Activated CD8-positive, alpha-beta T cell treated with anti-CD3 and anti-CD28 coated beads, Interleukin-2, amount 10 ng/mL, durations not matched to agents 7 days and 5 days (primary cell): Measurements from ENCODE around the gene PRKCZ. TPM values are rescaled to one million over a fixed set of nuclear protein-coding genes. Genes with fewer than 3 reads are reported as not detected.

ENCODE experiments used
- ATAC-seq: fragments of 150-1000 bp; cut with Tn5 transposase; one replicate; pipeline ENCODE4 v1.10.0; 2021; ENCODE audit warnings: moderate library complexity
- CTCF ChIA-PET: fragments of 350-600 bp; sonication (Branson Sonifier 250); formaldehyde crosslinking; loops from one replicate; lab custom pipeline; 2021; ENCODE audit warnings: antibody characterized with exemption; lab: Charles Lee
- POLR2A ChIA-PET: fragments of 350-600 bp; sonication (Branson Sonifier 250); formaldehyde crosslinking; loops from one replicate; lab custom pipeline; 2021; ENCODE audit warnings: antibody characterized with exemption; lab: Charles Lee
- DNase-seq: peaks from one replicate; pipeline ENCODE4 v3.0.0-alpha.2; 2020
- H3K27ac Mint-ChIP-seq: one replicate; pipeline ENCODE4 v1.8.0; 2021; ENCODE audit warnings: mild to moderate bottlenecking, mixed read lengths
- H3K27me3 Mint-ChIP-seq: one replicate; pipeline ENCODE4 v1.8.0; 2021; ENCODE audit warnings: low read depth, mixed read lengths
- H3K36me3 Mint-ChIP-seq: one replicate; pipeline ENCODE4 v1.8.0; 2021; ENCODE audit warnings: low read depth, mixed read lengths
- H3K4me1 Mint-ChIP-seq: one replicate; pipeline ENCODE4 v1.8.0; 2021; ENCODE audit warnings: low read depth, mixed read lengths
- H3K4me3 Mint-ChIP-seq: one replicate; pipeline ENCODE4 v1.8.0; 2021; ENCODE audit warnings: mild to moderate bottlenecking, mixed read lengths
- H3K9me3 Mint-ChIP-seq: one replicate; pipeline ENCODE4 v1.8.0; 2022; ENCODE audit warnings: mixed read lengths; ENCODE audit not compliant: insufficient read depth
- total RNA-seq, 2 experiments: library from RNA; stranded (reverse); gene quantifications; one replicate each; pipeline ENCODE4 v1.2.3, GENCODE V29; 2021

Gene PRKCZ
- total RNA-seq, 2 experiments from 2014 or later, result 11.4 to 12.9 TPM

GRCh38 chr1:2074396-2074795 lies 24.2 kb downstream of the PRKCZ start:
- no peaks in the 10 kb centered on the region for H3K27me3 Mint-ChIP-seq
- no peak overlapping the region for H3K27ac Mint-ChIP-seq
- no peak for ATAC-seq
- H3K36me3 Mint-ChIP-seq, result peaks cover 9% of the 10 kb centered on the region
- POLR2A ChIA-PET, result no interaction called here
- DNase-seq, result no peak
- no peak overlapping the region for H3K4me3 Mint-ChIP-seq
- CTCF ChIA-PET, result no interaction called here
- H3K9me3 Mint-ChIP-seq, result peaks cover 20% of the 10 kb centered on the region
- no peaks in the 10 kb centered on the region for H3K4me1 Mint-ChIP-seq

GRCh38 chr1:2074944-2075740 lies 24.9 kb downstream of the PRKCZ start:
- no peak for ATAC-seq
- no peaks in the 10 kb centered on the region for H3K27me3 Mint-ChIP-seq
- peaks cover 9% of the 10 kb centered on the region for H3K36me3 Mint-ChIP-seq
- H3K4me1 Mint-ChIP-seq, result no peaks in the 10 kb centered on the region
- H3K4me3 Mint-ChIP-seq, result no peak overlapping the region
- ChIA-PET CTCF (no interaction called here), POLR2A (no interaction called here)
- no peak for DNase-seq
- no peak overlapping the region for H3K27ac Mint-ChIP-seq
- peaks cover 20% of the 10 kb centered on the region for H3K9me3 Mint-ChIP-seq

- Mint-ChIP-seq H3K36me3 (peaks cover 9% of the 10 kb centered on the region), H3K27ac (no peak overlapping the region), H3K4me3 (no peak overlapping the region), H3K9me3 (peaks cover 20% of the 10 kb centered on the region), H3K27me3 (no peaks in the 10 kb centered on the region), H3K4me1 (no peaks in the 10 kb centered on the region)
- ChIA-PET POLR2A (no interaction called here), CTCF (no interaction called here)
- ATAC-seq (no peak), DNase-seq (no peak)
Observed at GRCh38 chr1:2076826-2077225, 26.6 kb downstream of the PRKCZ start.

DNA sequence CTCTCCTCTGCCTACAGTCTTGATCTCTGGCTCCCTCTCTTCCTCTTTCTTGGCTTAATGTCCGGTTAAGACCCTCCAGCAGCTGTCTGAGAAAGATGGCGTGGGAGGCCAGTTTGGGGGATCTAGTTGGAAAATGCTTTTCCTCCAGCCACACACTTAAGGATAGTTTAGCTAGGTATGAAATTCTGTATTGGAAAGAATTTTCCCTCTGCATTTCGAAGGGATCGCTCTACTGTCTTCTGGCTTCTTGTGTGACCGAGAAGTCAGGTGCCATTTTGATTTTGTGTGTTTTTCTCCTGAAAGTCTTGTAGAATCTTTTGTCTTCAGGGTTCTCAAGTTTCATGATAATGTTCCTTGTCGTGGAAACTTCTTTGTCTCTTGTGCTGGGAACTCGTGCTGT lies 28.0 kb downstream of the PRKCZ start:
- CTCF ChIA-PET, result interaction anchor here (1.0 kb wide), 1 partner anchor 33 kb away, joined by 3 read pairs; no protein-coding TSS in a partner anchor
- no peak for DNase-seq
- POLR2A ChIA-PET, result no interaction called here
- Mint-ChIP-seq H3K4me3 (no peak overlapping the region), H3K4me1 (no peaks in the 10 kb centered on the region), H3K9me3 (peaks cover 20% of the 10 kb centered on the region), H3K27me3 (no peaks in the 10 kb centered on the region), H3K36me3 (peaks cover 9% of the 10 kb centered on the region), H3K27ac (no peak overlapping the region)
- no peak for ATAC-seq

DNA sequence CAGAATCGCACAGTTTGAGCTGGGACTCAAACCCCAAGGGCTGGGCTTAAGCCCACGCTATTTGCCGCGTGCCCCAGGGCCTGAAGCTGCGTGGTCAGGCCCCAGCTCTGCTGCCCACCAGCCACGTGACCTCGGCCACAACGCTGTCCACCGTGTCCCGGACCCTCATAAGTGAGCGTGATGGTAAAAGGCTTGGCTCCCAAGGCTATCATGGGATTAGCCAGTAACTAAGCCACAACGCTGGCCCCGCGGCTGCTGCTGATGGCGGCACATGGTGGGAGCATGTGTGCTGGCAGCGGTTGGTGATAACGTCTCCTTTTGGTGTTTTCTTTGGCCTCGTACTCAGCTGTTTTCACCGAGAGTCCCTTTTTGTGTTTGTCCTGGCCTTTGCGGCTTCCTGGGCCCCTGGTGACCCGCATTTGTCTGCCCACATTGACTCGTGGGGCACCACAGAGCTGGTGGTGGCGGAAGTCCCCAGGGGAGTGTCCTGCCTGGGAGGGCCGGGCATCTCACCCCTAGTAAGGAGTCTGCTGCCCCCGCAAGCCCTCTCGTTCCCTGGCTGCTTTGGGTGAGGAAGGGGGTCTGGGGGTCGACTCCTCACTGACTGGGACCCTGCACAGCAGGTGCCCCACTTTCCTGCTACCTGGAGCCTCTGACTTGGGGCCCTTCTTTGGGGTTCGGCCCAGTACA lies 29.3 kb downstream of the PRKCZ start:
- Mint-ChIP-seq H3K4me1 (no peaks in the 10 kb centered on the region), H3K9me3 (peaks cover 20% of the 10 kb centered on the region), H3K4me3 (no peak overlapping the region), H3K36me3 (peaks cover 9% of the 10 kb centered on the region), H3K27me3 (no peaks in the 10 kb centered on the region), H3K27ac (no peak overlapping the region)
- ChIA-PET POLR2A (no interaction called here), CTCF (no interaction called here)
- DNase-seq (no peak), ATAC-seq (no peak)

DNA sequence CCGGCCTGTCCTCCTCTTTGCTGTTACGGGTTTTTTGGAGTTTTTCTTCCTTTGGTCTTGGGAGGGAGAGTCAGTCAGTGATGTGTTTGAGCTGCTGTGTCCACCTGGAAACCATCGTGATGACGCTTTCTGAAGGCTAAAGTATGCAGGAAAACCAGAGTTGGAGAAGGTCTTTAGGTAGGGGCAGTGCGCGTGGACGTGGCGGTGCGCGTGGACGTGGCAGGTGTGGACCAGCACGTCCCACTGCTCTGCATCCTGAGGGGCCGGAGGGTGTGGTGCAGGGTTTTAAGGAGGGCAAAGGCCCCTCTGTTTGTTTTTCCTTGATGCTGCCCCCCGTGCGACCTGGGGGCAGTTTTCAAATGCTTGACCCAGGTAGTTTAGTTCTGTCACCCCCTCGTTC lies 29.9 kb downstream of the PRKCZ start:
- peaks cover 9% of the 10 kb centered on the region for H3K36me3 Mint-ChIP-seq
- H3K4me1 Mint-ChIP-seq, result no peaks in the 10 kb centered on the region

GRCh38 chr1:2080884-2081283 lies 30.7 kb downstream of the PRKCZ start:
- no peaks in the 10 kb centered on the region for H3K27me3 Mint-ChIP-seq
- CTCF ChIA-PET, result no interaction called here
- H3K9me3 Mint-ChIP-seq, result peaks cover 20% of the 10 kb centered on the region
- DNase-seq (no peak), ATAC-seq (no peak)
- no peak overlapping the region for H3K4me3 Mint-ChIP-seq
- no peak overlapping the region for H3K27ac Mint-ChIP-seq
- peaks cover 9% of the 10 kb centered on the region for H3K36me3 Mint-ChIP-seq
- H3K4me1 Mint-ChIP-seq, result no peaks in the 10 kb centered on the region
- POLR2A ChIA-PET, result no interaction called here

More for the DNA sequence above, 29.9 kb downstream of the PRKCZ start:
- DNase-seq (no peak), ATAC-seq (no peak)
- Mint-ChIP-seq H3K27me3 (no peaks in the 10 kb centered on the region), H3K9me3 (peaks cover 20% of the 10 kb centered on the region), H3K27ac (no peak overlapping the region), H3K4me3 (no peak overlapping the region)
- ChIA-PET CTCF (no interaction called here), POLR2A (no interaction called here)

GRCh38 chr1:2081326-2081885 lies 31.2 kb downstream of the PRKCZ start:
- Mint-ChIP-seq H3K27ac (no peak overlapping the region), H3K4me3 (no peak overlapping the region), H3K9me3 (peaks cover 20% of the 10 kb centered on the region), H3K36me3 (peaks cover 9% of the 10 kb centered on the region), H3K4me1 (no peaks in the 10 kb centered on the region), H3K27me3 (no peaks in the 10 kb centered on the region)
- POLR2A ChIA-PET, result no interaction called here
- DNase-seq (no peak), ATAC-seq (no peak)
- CTCF ChIA-PET, result no interaction called here

DNA sequence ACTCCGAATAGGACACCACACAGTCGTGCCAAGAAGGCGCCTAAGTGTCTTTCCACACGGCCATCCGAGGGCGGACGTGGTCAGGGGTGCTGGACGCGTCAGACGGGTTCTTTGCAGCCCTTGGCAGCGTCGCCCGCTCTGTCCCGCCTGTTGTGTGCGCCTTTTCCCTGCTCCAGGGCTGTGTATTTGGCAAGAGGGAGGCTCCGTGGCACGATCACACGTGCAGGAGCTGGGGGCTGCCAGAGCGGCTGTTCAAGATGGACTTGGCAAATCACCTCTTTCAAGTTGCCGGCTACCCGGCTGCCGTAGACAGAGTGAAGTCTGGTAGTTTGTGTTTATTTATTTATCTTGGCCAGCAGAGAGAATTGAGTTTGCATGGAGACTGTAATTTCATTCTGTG lies 31.9 kb downstream of the PRKCZ start:
- Mint-ChIP-seq H3K4me3 (no peak overlapping the region), H3K4me1 (no peaks in the 10 kb centered on the region), H3K36me3 (peaks cover 5% of the 10 kb centered on the region), H3K9me3 (peaks cover 16% of the 10 kb centered on the region), H3K27ac (no peak overlapping the region), H3K27me3 (no peaks in the 10 kb centered on the region)
- DNase-seq (no peak), ATAC-seq (no peak)
- ChIA-PET POLR2A (no interaction called here), CTCF (no interaction called here)

GRCh38 chr1:2083666-2084065 lies 33.5 kb downstream of the PRKCZ start:
- H3K9me3 Mint-ChIP-seq, result peaks cover under 1% of the 10 kb centered on the region

GRCh38 chr1:2084306-2084705 lies 34.1 kb downstream of the PRKCZ start:
- H3K9me3 Mint-ChIP-seq, result no peaks in the 10 kb centered on the region
- H3K4me1 Mint-ChIP-seq, result no peaks in the 10 kb centered on the region
- no peak for ATAC-seq
- no peaks in the 10 kb centered on the region for H3K27me3 Mint-ChIP-seq
- ChIA-PET CTCF (no interaction called here), POLR2A (no interaction called here)
- H3K4me3 Mint-ChIP-seq, result no peak overlapping the region
- no peaks in the 10 kb centered on the region for H3K36me3 Mint-ChIP-seq
- H3K27ac Mint-ChIP-seq, result no peak overlapping the region
- no peak for DNase-seq

More at GRCh38 chr1:2083666-2084065, 33.5 kb downstream of the PRKCZ start:
- Mint-ChIP-seq H3K4me3 (no peak overlapping the region), H3K27me3 (no peaks in the 10 kb centered on the region), H3K27ac (no peak overlapping the region), H3K4me1 (no peaks in the 10 kb centered on the region), H3K36me3 (no peaks in the 10 kb centered on the region)
- DNase-seq (no peak), ATAC-seq (no peak)
- CTCF ChIA-PET, result no interaction called here
- POLR2A ChIA-PET, result no interaction called here

GRCh38 chr1:2085080-2085479 lies 34.9 kb downstream of the PRKCZ start:
- no peak overlapping the region for H3K4me3 Mint-ChIP-seq
- no peak for ATAC-seq
- no peak for DNase-seq
- H3K4me1 Mint-ChIP-seq, result no peaks in the 10 kb centered on the region
- ChIA-PET POLR2A (no interaction called here), CTCF (no interaction called here)
- no peaks in the 10 kb centered on the region for H3K9me3 Mint-ChIP-seq
- no peaks in the 10 kb centered on the region for H3K27me3 Mint-ChIP-seq
- H3K27ac Mint-ChIP-seq, result no peak overlapping the region
- no peaks in the 10 kb centered on the region for H3K36me3 Mint-ChIP-seq
